GM21447 (cell line): ENCODE data around the gene NBPF8.
"Not testable (repeated sequence)": the region's sequence is repeated elsewhere in the genome, so short reads cannot be mapped to it uniquely, and the experiment has no call there.

Source experiments
- ATAC-seq: cut with Tn5 transposase; IDR thresholded peaks from one replicate; pipeline ENCODE4 v1.9.1; 2021; ENCODE audit not compliant: unreplicated experiment

NBPF8 gene

GRCh38 chr1:120414911-120415480 lies at the start of gene NBPF8:
TSS of gene NBPF8 (plus strand) at chr1:120415035. CDS start at chr1:120436523, 21,488 bp downstream.
- peak; percentile 96 for ATAC-seq

- ATAC-seq, result not testable (repeated sequence)
Measured at GRCh38 chr1:120367709-120368108, 47.1 kb upstream of the NBPF8 start.

- not testable (repeated sequence) for ATAC-seq
Measured at GRCh38 chr1:120386651-120387050, 28.2 kb upstream of the NBPF8 start.

GRCh38 chr1:120388597-120389126 lies 26.2 kb upstream of the NBPF8 start:
- ATAC-seq, result not testable (repeated sequence)

- not testable (repeated sequence) for ATAC-seq
Measured at GRCh38 chr1:120391365-120391764, 23.5 kb upstream of the NBPF8 start.

- not testable (repeated sequence) for ATAC-seq
Measured at GRCh38 chr1:120393316-120394232, 21.3 kb upstream of the NBPF8 start.

GRCh38 chr1:120405348-120405747 lies 9.5 kb upstream of the NBPF8 start:
- ATAC-seq, result not testable (repeated sequence)

GRCh38 chr1:120414451-120414850 lies 384 bp upstream of the NBPF8 start:
- peak; percentile 5 for ATAC-seq

- peak; percentile 52 for ATAC-seq
Measured at GRCh38 chr1:120415492-120415961, 692 bp downstream of the NBPF8 start.

- not testable (repeated sequence) for ATAC-seq
Measured at GRCh38 chr1:120425063-120425462, 10.2 kb downstream of the NBPF8 start.

GRCh38 chr1:120431626-120432025 lies 16.8 kb downstream of the NBPF8 start:
- not testable (repeated sequence) for ATAC-seq

- ATAC-seq, result not testable (repeated sequence)
Measured at GRCh38 chr1:120433831-120434230, 19.0 kb downstream of the NBPF8 start.

- ATAC-seq, result not testable (repeated sequence)
Measured at GRCh38 chr1:120449124-120449523, 34.3 kb downstream of the NBPF8 start.
